VCaP (cell line): ENCODE results near the gene PXK.
A peak's percentile ranks its signal among the peaks of the same experiment; 100 is the strongest.
"Not testable (repeated sequence)": the region's sequence is repeated elsewhere in the genome, so short reads cannot be mapped to it uniquely, and the experiment has no call there.

ENCODE experiments used
- H3K27ac ChIP-seq: fragments of 450-650 bp; 2 replicates; pipeline ENCODE4 v1.5.1; 2017
- TF ChIP-seq, protein P1 (sequence below): fragments of 450-650 bp; conservative IDR thresholded peaks from 2 replicates; pipeline ENCODE4 v1.5.1; 2017; ENCODE audit warnings: mild to moderate bottlenecking, moderate library complexity

The PXK gene

DNA sequence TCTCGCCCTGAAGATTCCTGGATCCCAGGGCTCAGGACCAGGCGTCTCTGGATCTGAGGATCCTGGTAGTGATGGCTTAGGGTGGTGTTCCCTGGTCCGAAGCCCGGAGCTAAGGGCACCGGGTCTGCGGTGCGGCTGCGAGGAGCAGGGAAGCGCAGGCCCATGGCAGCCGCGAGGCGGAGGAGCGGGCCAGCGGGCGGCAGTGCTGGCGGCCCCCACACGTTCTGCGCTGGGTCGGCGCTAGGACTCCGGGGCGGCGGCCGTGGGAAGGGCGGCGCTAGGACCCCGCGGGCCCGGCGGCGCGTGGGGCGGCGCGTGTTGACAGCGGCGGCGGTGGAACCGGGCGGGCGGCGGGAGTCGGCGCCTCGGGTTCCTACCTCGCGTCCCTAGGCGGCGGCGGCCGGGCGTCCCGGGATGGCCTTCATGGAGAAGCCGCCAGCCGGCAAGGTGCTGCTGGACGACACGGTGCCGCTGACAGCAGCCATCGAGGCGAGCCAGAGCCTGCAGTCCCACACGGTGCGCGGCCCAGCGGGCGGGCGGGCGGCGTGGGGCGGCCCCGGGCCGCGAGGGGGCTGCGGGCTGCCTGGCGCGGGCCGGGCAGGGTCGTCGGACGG, at the start of gene PXK:
Gene PXK, plus strand, starts transcription at position 318 of the 614 bp plus-strand sequence. Its CDS starts 97 bp downstream, at position 415.
- TF ChIP-seq, protein P1, sequence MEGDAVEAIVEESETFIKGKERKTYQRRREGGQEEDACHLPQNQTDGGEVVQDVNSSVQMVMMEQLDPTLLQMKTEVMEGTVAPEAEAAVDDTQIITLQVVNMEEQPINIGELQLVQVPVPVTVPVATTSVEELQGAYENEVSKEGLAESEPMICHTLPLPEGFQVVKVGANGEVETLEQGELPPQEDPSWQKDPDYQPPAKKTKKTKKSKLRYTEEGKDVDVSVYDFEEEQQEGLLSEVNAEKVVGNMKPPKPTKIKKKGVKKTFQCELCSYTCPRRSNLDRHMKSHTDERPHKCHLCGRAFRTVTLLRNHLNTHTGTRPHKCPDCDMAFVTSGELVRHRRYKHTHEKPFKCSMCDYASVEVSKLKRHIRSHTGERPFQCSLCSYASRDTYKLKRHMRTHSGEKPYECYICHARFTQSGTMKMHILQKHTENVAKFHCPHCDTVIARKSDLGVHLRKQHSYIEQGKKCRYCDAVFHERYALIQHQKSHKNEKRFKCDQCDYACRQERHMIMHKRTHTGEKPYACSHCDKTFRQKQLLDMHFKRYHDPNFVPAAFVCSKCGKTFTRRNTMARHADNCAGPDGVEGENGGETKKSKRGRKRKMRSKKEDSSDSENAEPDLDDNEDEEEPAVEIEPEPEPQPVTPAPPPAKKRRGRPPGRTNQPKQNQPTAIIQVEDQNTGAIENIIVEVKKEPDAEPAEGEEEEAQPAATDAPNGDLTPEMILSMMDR: no peak; the same call in 1 of the 2 replicates
- peak within 1 kb of the TSS; percentile 84 for H3K27ac ChIP-seq

DNA sequence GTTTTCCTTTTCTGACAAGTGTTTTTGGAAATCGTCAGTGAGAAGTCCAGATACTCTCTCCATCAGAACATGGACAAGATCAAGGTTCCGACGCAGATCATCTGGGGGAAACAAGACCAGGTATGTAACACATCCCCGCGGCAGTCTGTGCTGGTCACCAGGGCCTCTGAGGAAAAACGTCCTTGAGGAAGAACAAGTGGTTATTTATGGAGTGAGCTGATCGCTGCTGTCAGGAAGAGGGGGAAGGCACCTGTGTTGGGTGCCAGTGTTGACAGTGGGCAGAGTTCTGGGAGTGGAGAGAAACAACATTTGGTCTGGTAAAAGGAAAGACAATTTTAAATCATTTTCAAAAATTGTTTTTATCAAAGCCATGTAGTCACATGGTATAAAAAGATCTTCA, 47.4 kb upstream of the PXK start:
- TF ChIP-seq, protein P1: no peak
- H3K27ac ChIP-seq: no peak overlapping the region

DNA sequence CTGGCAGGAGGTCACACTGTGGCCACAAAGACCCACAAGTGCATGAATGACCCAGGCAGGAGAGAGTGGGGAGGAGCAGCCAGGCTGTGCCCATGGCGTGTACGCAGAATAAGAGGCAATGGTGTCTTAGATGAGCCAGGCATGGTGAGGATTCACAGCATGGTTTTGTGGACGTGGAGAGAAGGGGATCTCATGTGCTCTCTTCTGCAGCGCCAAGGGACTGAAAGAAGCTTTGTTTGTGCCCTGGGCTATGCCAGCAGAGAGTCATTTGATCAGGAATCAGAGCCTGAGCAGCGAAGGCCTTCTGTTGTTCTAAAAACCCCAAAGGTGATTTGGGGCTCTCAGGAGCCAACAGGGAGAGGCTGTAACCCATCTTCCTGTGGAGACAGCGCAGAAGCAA, 45.3 kb upstream of the PXK start:
- TF ChIP-seq, protein P1: no peak
- no peak overlapping the region for H3K27ac ChIP-seq

DNA sequence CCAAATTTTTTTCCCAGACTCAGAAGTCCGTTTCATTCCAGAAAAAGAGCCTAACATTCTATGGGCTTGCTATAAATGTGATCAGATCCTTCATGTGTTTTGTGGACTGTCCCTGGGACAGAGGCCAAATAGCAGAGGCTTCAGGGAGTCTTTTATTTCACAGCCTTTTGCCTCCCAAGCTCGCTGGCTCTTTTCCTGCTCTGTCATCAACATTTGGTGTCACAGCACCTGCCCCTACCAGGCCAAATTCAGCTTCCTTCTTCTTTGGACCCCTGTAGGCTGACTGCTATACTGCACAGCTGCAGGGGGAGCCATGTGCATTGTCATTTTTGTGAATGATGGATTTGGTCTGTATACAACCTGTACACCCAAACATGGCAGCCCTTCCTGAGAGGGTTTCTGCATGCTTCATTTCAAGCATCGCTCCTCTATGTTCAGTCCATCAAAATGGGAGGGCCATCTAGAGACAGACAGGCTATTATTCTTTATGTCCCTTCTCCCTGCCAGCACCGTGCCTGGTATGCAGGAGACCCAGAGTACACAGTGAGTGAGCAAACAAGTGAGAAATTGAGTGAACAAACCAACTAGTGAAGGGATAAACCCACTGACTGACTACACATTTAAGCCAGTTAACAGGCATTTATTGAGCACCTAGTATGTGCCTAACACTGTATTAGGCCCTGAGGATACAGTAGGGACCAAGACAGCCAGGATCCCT, 44.5 kb upstream of the PXK start:
- TF ChIP-seq, protein P1: no peak
- no peak overlapping the region for H3K27ac ChIP-seq

DNA sequence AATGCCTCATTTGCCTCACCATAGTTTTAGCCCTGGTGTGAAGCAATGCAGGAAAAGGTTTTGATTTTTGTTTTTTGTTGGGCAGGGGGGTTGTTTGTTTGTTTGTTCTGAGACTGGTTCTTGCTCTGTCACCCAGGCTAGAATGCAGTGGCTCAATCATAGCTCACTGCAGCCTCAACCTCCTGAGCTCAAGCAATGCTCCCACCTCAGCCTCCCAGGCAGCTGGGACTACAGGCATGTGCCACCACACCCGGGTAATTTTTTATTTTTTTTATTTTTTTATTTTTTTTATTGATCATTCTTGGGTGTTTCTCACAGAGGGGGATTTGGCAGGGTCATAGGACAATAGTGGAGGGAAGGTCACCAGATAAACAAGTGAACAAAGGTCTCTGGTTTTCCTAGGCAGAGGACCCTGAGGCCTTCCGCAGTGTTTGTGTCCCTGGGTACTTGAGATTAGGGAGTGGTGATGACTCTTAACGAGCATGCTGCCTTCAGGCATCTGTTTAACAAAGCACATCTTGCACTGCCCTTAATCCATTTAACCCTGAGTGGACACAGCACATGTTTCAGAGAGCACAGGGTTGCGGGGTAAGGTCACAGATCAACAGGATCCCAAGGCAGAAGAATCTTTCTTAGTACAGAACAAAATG, 43.6 kb upstream of the PXK start:
- not testable (repeated sequence) for H3K27ac ChIP-seq

DNA sequence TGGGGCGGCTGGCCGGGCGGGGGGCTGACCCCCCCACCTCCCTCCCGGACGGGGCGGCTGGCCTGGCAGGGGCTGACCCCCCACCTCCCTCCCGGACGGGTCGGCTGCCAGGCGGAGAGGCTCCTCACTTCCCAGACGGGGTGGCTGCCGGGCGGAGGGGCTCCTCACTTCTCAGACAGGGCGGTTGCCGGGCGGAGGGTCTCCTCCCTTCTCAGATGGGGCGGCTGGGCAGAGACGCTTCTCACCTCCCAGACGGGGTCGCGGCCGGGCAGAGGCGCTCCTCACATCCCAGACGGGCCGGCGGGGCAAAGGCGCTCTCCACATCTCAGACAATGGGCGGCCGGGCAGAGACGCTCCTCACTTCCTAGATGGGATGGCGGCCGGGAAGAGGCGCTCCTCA, 42.2 kb upstream of the PXK start:
- H3K27ac ChIP-seq: not testable (repeated sequence)

DNA sequence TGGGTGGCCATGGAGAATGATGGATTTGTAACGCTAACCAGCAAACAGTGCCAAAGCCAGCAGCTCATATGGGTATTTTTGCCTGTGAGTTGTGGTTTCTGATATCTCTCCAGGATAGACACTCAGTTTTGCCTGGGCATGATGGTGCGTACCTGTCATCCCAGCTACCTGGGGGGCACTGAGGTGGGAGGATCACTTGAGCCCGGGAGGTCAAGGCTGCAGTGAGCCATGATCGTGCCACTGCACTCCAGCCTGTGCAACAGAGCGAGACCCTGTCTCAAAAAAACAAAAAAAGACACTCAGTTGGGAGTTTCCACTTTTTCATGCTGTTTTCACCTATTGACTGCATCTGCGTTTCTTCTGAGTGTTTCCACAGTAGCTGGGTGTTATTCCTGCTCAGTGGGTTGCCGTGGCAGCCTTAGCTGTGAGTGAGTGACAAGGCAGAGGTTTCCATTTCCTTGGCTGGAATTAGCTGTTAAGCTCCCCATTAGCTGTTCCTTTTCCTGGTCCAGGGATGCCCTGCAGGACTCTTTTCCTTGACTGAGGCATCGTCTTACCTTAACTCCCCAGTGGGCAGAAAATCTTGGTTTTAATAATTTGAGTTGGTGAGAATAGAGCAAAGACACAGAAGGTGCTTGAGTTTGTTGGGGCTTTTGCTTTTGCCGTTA, 40.9 kb upstream of the PXK start:
- no peak overlapping the region for H3K27ac ChIP-seq
- TF ChIP-seq, protein P1: no peak

DNA sequence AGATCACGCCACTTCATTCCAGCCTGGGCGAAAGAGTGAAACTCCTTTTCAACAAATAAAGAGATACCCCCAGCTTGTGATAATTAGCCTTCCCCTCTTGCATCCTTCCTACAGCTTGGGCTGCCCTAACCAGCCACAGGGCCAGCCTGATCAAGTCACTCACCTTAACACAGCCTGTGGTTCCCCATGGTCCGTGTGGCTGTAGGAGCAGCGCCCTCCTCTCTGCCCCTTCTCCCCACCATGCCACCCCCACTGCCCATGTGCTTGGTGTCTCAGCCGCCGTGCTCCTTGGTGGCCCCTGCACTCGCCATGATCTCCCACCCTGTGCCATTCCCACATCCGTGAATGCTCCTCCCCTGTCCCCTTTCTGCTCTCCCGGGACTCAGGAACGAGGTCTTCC, 39.8 kb upstream of the PXK start:
- H3K27ac ChIP-seq: no peak overlapping the region
- TF ChIP-seq, protein P1: no peak
